Esophagus squamous epithelium (tissue), 5 donors: ENCODE results near the gene ZFAND3. TPM values are rescaled to one million over a fixed set of nuclear protein-coding genes. Genes with fewer than 3 reads are reported as not detected.

Experiments used
- DNase-seq: peaks from one replicate; lab custom pipeline; 2025; lab: John Stamatoyannopoulos, UW
- H3K27ac ChIP-seq, 4 donors: fragments of 200-600 bp; sonication (generic); one replicate each; pipeline ENCODE4 v1.5.1; 2016 to 2019; ENCODE audit warnings: mild to moderate bottlenecking in 1 of 4
- H3K27me3 ChIP-seq, 4 donors: fragments of 200-600 bp; sonication (generic); 1 replicate in 3 of 4; 2 replicates in 1 of 4; pipeline versions ENCODE4 v1.5.1 to v1.6.0; 2017 to 2021; ENCODE audit warnings: antibody characterized with exemption in 1 of 4
- H3K36me3 ChIP-seq, 3 donors: fragments of 200-600 bp; sonication (generic); one replicate each; pipeline ENCODE4 v1.5.1; 2016 to 2019
- H3K4me1 ChIP-seq, 3 donors: fragments of 200-600 bp; sonication (generic); one replicate each; pipeline ENCODE4 v1.5.1; 2017 to 2019
- H3K4me3 ChIP-seq, 4 donors: fragments of 200-600 bp; sonication (generic); 1 replicate in 3 of 4; 2 replicates in 1 of 4; pipeline ENCODE4 v1.5.1; 2016 to 2019; ENCODE audit warnings: mild to moderate bottlenecking in 2 of 4, moderate library complexity in 1 of 4
- H3K9me3 ChIP-seq, 3 donors: fragments of 200-600 bp; sonication (generic); one replicate each; pipeline ENCODE4 v1.5.1; 2016 to 2019
- CTCF ChIP-seq, 6 experiments: fragments of 450-650 bp in 4 of 6; fragments of 200-600 bp in 2 of 6; sonication (generic) in 2 of 6; IDR thresholded peaks; one replicate each; pipeline ENCODE4 v1.5.1; 2016 to 2019; ENCODE audit warnings: antibody characterized with exemption in 6 of 6, mild to moderate bottlenecking in 4 of 6, moderate library complexity in 4 of 6
- POLR2A ChIP-seq, 4 donors: fragments of 450-650 bp; IDR thresholded peaks; one replicate each; pipeline ENCODE4 v1.6.1; 2017; ENCODE audit warnings: antibody characterized with exemption in 4 of 4, mild to moderate bottlenecking in 4 of 4, moderate library complexity in 3 of 4
- WGBS, 2 donors: methylation state at CpG; one replicate each; pipeline ENCODE4 v1.1.5; 2018; 5-methylcytosine and 5-hydroxymethylcytosine counted together
- intact Hi-C: fragments of 100-400 bp; cut with DNase I; formaldehyde crosslinking; loops from one replicate; pipeline ENCODE4 v1.15.0; 2022
- total RNA-seq, 4 donors: library from RNA; depleted of rRNA; stranded (reverse); fragments of >200 nt; gene quantifications; one replicate each; pipeline ENCODE4 v1.1.0, GENCODE V29; 2016
- donor health status: DM: yes; HTN: yes; CAD: no.

ZFAND3 gene
- total RNA-seq, 4 donors from 2014 or later: 15.7 to 23.8 (median 20.9) TPM

- Histone ChIP-seq H3K9me3 (peaks cover 0 to 6% (median 0%) of the 10 kb centered on the region in 3 donors), H3K36me3 (no peaks in the 10 kb centered on the region), H3K27me3 (no peaks in the 10 kb centered on the region), H3K4me3 (no peak overlapping the region), H3K4me1 (peaks cover 0 to 14% (median 0%) of the 10 kb centered on the region in 3 donors), H3K27ac (no peak overlapping the region)
- WGBS, 2 donors: 49 to 77% methylated on average over 2 of the region's 2 CpGs
- intact Hi-C loops: no loop called here
- TF ChIP-seq POLR2A (IDR thresholded peaks at IDR 0.05) (no peak), CTCF (IDR thresholded peaks at IDR 0.05) (no peak)
- DNase-seq: no peak
Observed at GRCh38 chr6:38021029-38021428, 201.5 kb downstream of the ZFAND3 start.

- Histone ChIP-seq H3K9me3 (peaks cover 0 to 6% (median 0%) of the 10 kb centered on the region in 3 donors), H3K4me1 (peaks cover 0 to 14% (median 0%) of the 10 kb centered on the region in 3 donors), H3K4me3 (no peak overlapping the region), H3K27ac (no peak overlapping the region), H3K36me3 (no peaks in the 10 kb centered on the region), H3K27me3 (no peaks in the 10 kb centered on the region)
- WGBS, 2 donors: 50 to 57% methylated on average over 1 of the region's 1 CpG
- intact Hi-C loops: no loop called here
- no peak for DNase-seq
- no peak for TF ChIP-seq CTCF (IDR thresholded peaks at IDR 0.05)
- TF ChIP-seq POLR2A (IDR thresholded peaks at IDR 0.05): no peak
Observed at GRCh38 chr6:38021571-38021970, 202.0 kb downstream of the ZFAND3 start.

GRCh38 chr6:38022688-38023087, 203.2 kb downstream of the ZFAND3 start:
- DNase-seq: no peak
- WGBS, 2 donors: 84 to 88% methylated on average over 1 of the region's 1 CpG
- Histone ChIP-seq H3K4me1 (peaks cover 0 to 17% (median 3%) of the 10 kb centered on the region in 3 donors), H3K9me3 (peaks cover 0 to 6% (median 0%) of the 10 kb centered on the region in 3 donors), H3K27ac (no peak overlapping the region), H3K36me3 (no peaks in the 10 kb centered on the region), H3K27me3 (no peaks in the 10 kb centered on the region), H3K4me3 (no peak overlapping the region)
- no peak for TF ChIP-seq CTCF (IDR thresholded peaks at IDR 0.05)
- TF ChIP-seq POLR2A (IDR thresholded peaks at IDR 0.05): no peak
- intact Hi-C loops: no loop called here

GRCh38 chr6:38024908-38025307, 205.4 kb downstream of the ZFAND3 start:
- H3K27ac ChIP-seq: no peak overlapping the region
- intact Hi-C loops: no loop called here
- no peak overlapping the region for H3K4me3 ChIP-seq
- peaks cover 0 to 29% (median 6%) of the 10 kb centered on the region in 3 donors for H3K4me1 ChIP-seq
- no peak for TF ChIP-seq CTCF (IDR thresholded peaks at IDR 0.05)
- TF ChIP-seq POLR2A (IDR thresholded peaks at IDR 0.05): no peak
- no peaks in the 10 kb centered on the region for H3K36me3 ChIP-seq
- DNase-seq: no peak
- peaks cover 0 to 6% (median 0%) of the 10 kb centered on the region in 3 donors for H3K9me3 ChIP-seq
- no peaks in the 10 kb centered on the region for H3K27me3 ChIP-seq

- Histone ChIP-seq H3K4me1 (peaks cover 0 to 28% (median 6%) of the 10 kb centered on the region in 3 donors), H3K9me3 (peaks cover 0 to 6% (median 0%) of the 10 kb centered on the region in 3 donors), H3K36me3 (no peaks in the 10 kb centered on the region), H3K27ac (no peak overlapping the region), H3K27me3 (no peaks in the 10 kb centered on the region), H3K4me3 (no peak overlapping the region)
- intact Hi-C loops: no loop called here
- DNase-seq: no peak
- TF ChIP-seq POLR2A (IDR thresholded peaks at IDR 0.05) (no peak), CTCF (IDR thresholded peaks at IDR 0.05) (no peak)
Observed at GRCh38 chr6:38025451-38025850, 205.9 kb downstream of the ZFAND3 start.
